ENCODE results near the gene PANX3.

Gene PANX3

GRCh38 chr11:124658986-124659385 lies 47.8 kb downstream of the PANX3 start:
- no peak for DNase-seq

GRCh38 chr11:124661553-124661952 lies 50.3 kb downstream of the PANX3 start:
- DNase-seq, result no peak

GRCh38 chr11:124662106-124662505 lies 50.9 kb downstream of the PANX3 start:
- DNase-seq, result no peak

GRCh38 chr11:124663861-124664260 lies 52.6 kb downstream of the PANX3 start:
- DNase-seq, result no peak

GRCh38 chr11:124667601-124668000 lies 56.4 kb downstream of the PANX3 start:
- no peak for DNase-seq

- DNase-seq, result peak in 1 of 2 donors; percentile 30
Observed at GRCh38 chr11:124669193-124669592, 58.0 kb downstream of the PANX3 start.

All from stimulated activated CD4-positive, alpha-beta T cell treated with anti-CD3 and anti-CD28 coated beads, Interleukin-2, amount 100 ng/mL, for 48 hours (primary cell).